D721Med (cell line): ENCODE data around the gene ATP2B2.

Experiments
- DNase-seq: peaks from one replicate; pipeline ENCODE4 v3.0.0; 2011; ENCODE audit warnings: low spot score; ENCODE audit not compliant: insufficient read length
- FAIRE-seq: peaks from 2 replicates; lab custom pipeline; 2011; peaks lifted over from hg19 to GRCh38; lab: Jason Lieb, UNC
- TF ChIP-seq, protein P1 (sequence below): IDR thresholded peaks from 2 replicates; pipeline ENCODE4 v1.5.1; 2012; ENCODE audit warnings: mild to moderate bottlenecking, control low read depth; ENCODE audit not compliant: insufficient read depth; ENCODE audit errors: missing control alignments

Gene ATP2B2

DNA sequence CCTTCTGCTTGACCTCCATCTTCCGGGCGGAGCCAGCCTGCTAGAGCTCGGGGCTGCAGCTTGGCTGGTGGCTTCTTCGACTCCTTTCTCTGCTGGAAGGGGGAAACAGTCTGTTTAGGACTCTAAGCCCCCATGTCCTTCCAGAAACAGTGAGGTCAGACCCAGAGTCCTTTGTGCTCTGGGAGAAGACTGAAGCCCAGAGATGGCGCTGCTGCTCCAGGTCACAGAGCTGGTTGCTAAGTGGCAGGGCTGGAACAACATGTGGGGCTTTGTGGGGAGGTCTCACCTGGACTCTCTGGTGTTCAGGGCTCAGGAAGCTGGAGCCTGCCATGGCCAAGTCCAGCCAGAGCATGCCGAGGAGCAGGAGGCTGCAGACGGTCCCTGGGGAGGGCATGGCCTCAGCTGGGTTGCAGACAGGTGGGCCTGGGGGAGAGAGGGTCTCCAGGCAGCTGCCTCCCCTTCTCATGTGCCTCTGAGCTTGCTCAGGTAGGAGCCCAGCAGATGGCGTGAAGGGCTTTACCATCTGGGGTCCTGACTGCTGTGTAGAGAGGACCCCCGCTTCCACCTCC lies 215.5 kb downstream of the ATP2B2 start:
- DNase-seq: no peak
- no peak for FAIRE-seq
- TF ChIP-seq, protein P1, sequence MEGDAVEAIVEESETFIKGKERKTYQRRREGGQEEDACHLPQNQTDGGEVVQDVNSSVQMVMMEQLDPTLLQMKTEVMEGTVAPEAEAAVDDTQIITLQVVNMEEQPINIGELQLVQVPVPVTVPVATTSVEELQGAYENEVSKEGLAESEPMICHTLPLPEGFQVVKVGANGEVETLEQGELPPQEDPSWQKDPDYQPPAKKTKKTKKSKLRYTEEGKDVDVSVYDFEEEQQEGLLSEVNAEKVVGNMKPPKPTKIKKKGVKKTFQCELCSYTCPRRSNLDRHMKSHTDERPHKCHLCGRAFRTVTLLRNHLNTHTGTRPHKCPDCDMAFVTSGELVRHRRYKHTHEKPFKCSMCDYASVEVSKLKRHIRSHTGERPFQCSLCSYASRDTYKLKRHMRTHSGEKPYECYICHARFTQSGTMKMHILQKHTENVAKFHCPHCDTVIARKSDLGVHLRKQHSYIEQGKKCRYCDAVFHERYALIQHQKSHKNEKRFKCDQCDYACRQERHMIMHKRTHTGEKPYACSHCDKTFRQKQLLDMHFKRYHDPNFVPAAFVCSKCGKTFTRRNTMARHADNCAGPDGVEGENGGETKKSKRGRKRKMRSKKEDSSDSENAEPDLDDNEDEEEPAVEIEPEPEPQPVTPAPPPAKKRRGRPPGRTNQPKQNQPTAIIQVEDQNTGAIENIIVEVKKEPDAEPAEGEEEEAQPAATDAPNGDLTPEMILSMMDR: no peak

DNA sequence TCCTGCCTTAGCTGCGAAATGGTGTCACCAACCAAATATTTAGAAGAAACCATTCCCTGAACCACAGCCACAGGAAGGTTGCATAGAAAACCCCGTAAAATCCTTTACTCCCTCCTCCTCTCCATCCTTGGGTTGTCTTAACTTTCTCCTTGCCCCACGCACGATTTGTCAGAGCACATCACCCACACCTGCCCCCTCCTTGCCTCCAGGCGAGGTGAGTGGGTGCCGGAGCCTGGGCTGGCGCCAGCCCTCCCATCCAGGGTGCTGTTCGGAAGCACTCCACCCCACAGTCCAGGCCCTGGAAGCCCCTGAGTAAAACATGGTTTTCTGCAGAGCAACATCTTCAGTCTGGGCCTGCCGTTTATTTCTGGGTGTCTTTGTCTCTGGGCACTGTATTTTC lies 216.3 kb downstream of the ATP2B2 start:
- no peak for FAIRE-seq
- TF ChIP-seq, protein P1: no peak

DNA sequence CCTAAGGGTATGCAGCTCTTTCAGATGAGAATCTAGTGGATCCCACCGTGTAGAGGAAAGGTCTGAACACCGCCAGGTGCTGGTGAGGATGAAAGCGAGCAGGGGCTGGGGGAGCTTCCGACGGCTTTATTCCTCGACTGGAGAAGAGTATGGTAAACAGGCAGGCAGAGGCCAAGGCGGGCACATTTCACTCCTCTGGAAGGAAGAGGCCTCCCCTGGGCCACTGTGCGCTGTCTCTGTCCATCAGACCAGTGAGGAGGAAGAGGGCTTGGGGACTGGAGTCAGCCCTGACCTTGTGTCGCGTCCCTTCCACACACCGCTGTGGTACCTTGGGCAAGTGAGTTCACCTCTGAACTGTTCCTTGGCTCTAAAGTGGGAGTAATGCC lies 216.8 kb downstream of the ATP2B2 start:
- DNase-seq (no peak), FAIRE-seq (no peak)
- TF ChIP-seq, protein P1: no peak

More for the DNA sequence above, 216.3 kb downstream of the ATP2B2 start:
- no peak for DNase-seq

DNA sequence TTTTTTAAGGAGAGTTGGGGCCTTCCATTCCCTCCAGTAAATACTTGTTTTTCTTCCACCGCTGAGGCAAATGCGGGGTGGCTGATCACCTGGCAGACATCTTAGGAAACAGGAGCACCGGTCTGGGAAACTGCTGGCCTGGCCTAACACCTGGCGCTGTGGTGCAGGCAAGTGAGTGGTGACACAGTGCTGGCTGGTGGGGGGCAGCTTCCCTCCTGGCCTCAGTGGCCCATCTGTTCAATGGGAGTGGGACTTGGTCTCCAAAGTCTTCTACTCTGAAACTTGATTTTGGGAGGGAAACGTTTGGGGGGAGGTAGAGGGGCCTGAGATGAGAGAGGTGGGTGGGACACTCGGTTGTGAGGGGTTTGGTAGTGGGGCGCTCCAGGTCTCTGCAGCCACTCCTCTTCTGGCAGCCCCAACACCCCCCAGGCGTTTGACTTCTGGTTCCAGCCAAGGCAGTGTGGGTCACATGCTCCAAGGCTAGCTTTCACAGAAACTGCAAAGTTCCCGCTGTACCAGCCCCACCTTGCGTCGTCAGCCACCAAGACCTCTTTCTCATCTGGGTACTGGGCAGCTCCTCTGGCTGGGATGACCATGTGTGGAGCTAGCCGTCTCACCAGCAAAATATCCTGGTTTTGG lies 217.3 kb downstream of the ATP2B2 start:
- FAIRE-seq (no peak), DNase-seq (no peak)
- TF ChIP-seq, protein P1: no peak

DNA sequence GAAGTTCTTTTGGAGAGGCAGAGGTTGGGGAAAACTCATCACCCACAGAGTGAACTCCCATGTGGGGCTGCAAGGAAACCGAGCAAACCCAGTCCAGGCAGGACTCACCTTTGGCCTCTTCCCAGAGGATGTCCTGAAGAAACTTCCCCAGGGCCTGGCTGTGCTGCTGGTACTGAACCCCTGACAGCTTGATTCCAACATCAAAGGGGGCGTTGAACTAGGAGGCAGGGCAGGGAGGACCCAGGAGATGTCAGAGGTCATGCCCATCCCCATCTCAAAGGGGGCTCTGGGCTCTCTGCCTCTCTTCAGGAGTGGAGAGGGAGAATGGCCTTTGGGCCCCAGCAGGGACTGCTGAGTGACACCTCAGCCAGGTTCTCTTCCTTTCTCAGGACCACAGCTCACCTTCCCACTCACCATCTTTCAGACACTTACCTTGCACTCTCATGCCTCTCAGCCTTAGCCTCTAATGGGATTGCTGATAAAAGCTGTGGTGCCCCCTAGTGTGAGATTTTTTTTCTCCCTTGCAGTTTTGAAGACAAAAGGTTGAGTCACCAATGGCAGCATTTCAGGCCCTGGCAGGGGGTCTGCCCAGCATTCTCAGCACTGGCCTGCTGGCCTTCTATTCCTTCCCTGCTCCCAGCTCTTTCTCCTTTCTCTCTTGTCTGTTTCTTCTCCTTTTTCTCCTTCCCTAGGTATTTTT lies 218.6 kb downstream of the ATP2B2 start:
- FAIRE-seq: no peak
- DNase-seq: peak; percentile 81
- TF ChIP-seq, protein P1: peak; percentile 48

DNA sequence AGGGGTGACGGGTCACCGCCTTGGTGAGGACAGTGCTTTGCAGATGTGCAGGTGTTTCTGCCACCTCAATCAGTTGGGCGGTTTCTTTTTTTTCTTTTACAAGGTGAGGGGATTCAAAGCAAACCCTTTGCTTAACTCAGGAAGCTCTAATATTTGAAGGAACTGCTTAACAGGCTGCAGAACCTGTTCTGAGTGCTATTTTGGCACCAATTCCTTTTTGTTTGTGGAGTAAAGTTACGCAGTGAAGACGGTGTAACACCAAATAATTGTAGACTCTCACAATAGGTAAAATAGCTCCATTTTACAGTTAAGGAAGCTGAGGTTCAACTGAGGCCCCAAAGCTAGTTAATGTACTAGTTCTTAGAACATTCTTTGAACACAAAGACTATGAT lies 219.3 kb downstream of the ATP2B2 start:
- TF ChIP-seq, protein P1: no peak
- FAIRE-seq: no peak
- no peak for DNase-seq
